NB4 (cell line): Measurements from ENCODE around the gene ARL11.

ENCODE experiments used
- POLR2A ChIP-seq: IDR thresholded peaks from 2 replicates; pipeline ENCODE4 v1.6.1; 2011; ENCODE audit warnings: mild to moderate bottlenecking; ENCODE audit not compliant: insufficient read length; ENCODE audit errors: extremely low read depth
- TF ChIP-seq, protein P1 (sequence below): IDR thresholded peaks from 2 replicates; pipeline ENCODE4 v1.6.1; 2011; ENCODE audit warnings: low read depth, low read length
- TF ChIP-seq, protein P2 (sequence below): IDR thresholded peaks from one replicate; pipeline ENCODE4 v1.5.1; 2012; ENCODE audit warnings: low read depth, low read length

DNA sequence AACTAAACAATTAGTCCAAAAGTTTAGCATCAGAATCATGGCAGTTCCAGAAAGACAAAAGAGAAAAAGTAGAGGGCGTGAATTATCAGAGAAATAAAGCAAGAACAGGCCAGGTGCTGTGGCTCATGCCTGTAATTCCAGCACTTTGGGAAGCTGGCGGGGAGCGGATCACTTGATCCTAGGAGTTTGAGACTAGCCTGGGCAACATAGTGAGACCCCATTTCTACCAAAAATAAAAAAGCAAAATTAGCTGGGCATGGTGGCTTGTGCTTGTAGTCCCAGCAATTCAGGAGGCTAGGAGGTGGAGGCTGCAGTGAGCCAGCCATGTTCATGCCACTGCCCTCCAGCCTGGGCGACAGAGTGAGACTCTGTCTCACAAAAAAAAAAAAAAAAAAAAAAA is 18.4 kb downstream of the ARL11 start:
- TF ChIP-seq, protein P1, sequence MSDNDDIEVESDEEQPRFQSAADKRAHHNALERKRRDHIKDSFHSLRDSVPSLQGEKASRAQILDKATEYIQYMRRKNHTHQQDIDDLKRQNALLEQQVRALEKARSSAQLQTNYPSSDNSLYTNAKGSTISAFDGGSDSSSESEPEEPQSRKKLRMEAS, result no peak
- no peak for TF ChIP-seq POLR2A
- TF ChIP-seq, protein P2, sequence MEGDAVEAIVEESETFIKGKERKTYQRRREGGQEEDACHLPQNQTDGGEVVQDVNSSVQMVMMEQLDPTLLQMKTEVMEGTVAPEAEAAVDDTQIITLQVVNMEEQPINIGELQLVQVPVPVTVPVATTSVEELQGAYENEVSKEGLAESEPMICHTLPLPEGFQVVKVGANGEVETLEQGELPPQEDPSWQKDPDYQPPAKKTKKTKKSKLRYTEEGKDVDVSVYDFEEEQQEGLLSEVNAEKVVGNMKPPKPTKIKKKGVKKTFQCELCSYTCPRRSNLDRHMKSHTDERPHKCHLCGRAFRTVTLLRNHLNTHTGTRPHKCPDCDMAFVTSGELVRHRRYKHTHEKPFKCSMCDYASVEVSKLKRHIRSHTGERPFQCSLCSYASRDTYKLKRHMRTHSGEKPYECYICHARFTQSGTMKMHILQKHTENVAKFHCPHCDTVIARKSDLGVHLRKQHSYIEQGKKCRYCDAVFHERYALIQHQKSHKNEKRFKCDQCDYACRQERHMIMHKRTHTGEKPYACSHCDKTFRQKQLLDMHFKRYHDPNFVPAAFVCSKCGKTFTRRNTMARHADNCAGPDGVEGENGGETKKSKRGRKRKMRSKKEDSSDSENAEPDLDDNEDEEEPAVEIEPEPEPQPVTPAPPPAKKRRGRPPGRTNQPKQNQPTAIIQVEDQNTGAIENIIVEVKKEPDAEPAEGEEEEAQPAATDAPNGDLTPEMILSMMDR, result no peak
